Osteocyte (in vitro differentiated cells): ENCODE results near the gene MYO1A. TPM values are rescaled to one million over a fixed set of nuclear protein-coding genes. Genes with fewer than 3 reads are reported as not detected.

Source experiments
- DNase-seq: peaks from one replicate; pipeline ENCODE4 v3.0.0; 2021; ENCODE audit warnings: mixed read lengths; ENCODE audit not compliant: unreplicated experiment; ENCODE audit errors: extremely low spot score
- H3K27ac Mint-ChIP-seq: one replicate; pipeline ENCODE4 v1.8.0; 2021; ENCODE audit warnings: mild to moderate bottlenecking, mixed read lengths; ENCODE audit not compliant: unreplicated experiment
- H3K27me3 Mint-ChIP-seq: one replicate; pipeline ENCODE4 v1.8.0; 2021; ENCODE audit warnings: mixed read lengths; ENCODE audit not compliant: unreplicated experiment
- H3K36me3 Mint-ChIP-seq: one replicate; pipeline ENCODE4 v1.8.0; 2021; ENCODE audit warnings: mixed read lengths; ENCODE audit not compliant: unreplicated experiment
- H3K4me1 Mint-ChIP-seq: one replicate; pipeline ENCODE4 v1.8.0; 2021; ENCODE audit warnings: mixed read lengths; ENCODE audit not compliant: unreplicated experiment
- H3K4me3 Mint-ChIP-seq: one replicate; pipeline ENCODE4 v1.8.0; 2021; ENCODE audit warnings: mild to moderate bottlenecking, moderate library complexity, mixed read lengths; ENCODE audit not compliant: unreplicated experiment
- H3K9me3 Mint-ChIP-seq: one replicate; pipeline ENCODE4 v1.8.0; 2021; ENCODE audit warnings: mixed read lengths; ENCODE audit not compliant: unreplicated experiment
- CTCF ChIP-seq: fragments of 200-600 bp; sonication (generic); IDR thresholded peaks from 2 replicates; pipeline ENCODE4 v1.5.0; 2021; ENCODE audit warnings: antibody characterized with exemption, mild to moderate bottlenecking, moderate library complexity
- total RNA-seq: library from RNA; stranded (reverse); gene quantifications from 2 replicates; pipeline ENCODE4 v1.2.1, GENCODE V29; 2021

Gene MYO1A
- total RNA-seq, 1 donor from 2014 or later = not detected

GRCh38 chr12:56980268-56980667 is 69.7 kb downstream of the MYO1A start:
- no peaks in the 10 kb centered on the region for H3K36me3 Mint-ChIP-seq
- TF ChIP-seq CTCF = no peak
- DNase-seq = no peak
- no peaks in the 10 kb centered on the region for H3K9me3 Mint-ChIP-seq
- H3K4me3 Mint-ChIP-seq = no peak overlapping the region
- peaks cover 16% of the 10 kb centered on the region for H3K27me3 Mint-ChIP-seq
- no peak overlapping the region for H3K27ac Mint-ChIP-seq
- no peaks in the 10 kb centered on the region for H3K4me1 Mint-ChIP-seq

- Mint-ChIP-seq H3K9me3 (no peaks in the 10 kb centered on the region), H3K27me3 (peaks cover 18% of the 10 kb centered on the region), H3K4me3 (no peak overlapping the region), H3K36me3 (no peaks in the 10 kb centered on the region), H3K27ac (no peak overlapping the region), H3K4me1 (no peaks in the 10 kb centered on the region)
- peak; percentile 46 for DNase-seq
- TF ChIP-seq CTCF = no peak
Measured at GRCh38 chr12:56979628-56980027, 70.3 kb downstream of the MYO1A start.

Other genes starting within 250 kb of the MYO1A start
- not detected in 2 replicates for gene SDR9C7, start 115.7 kb downstream of the MYO1A start, total RNA-seq
- 0.16 and 0.27 TPM in 2 replicates for gene RDH16, start 92.5 kb downstream of the MYO1A start, total RNA-seq
- gene ZBTB39, start 43.6 kb downstream of the MYO1A start, total RNA-seq = 6.4 and 7.0 TPM in 2 replicates
- gene TAC3, start 33.6 kb downstream of the MYO1A start, total RNA-seq = not detected in 2 replicates
- 12.1 and 14.5 TPM in 2 replicates for gene NEMP1, start 28.7 kb upstream of the MYO1A start, total RNA-seq
- gene NAB2, start 39.0 kb upstream of the MYO1A start, total RNA-seq = 41.9 and 42.8 TPM in 2 replicates
- gene STAT6, start 61.2 kb upstream of the MYO1A start, total RNA-seq = 154 and 161 TPM in 2 replicates
- gene LRP1, start 78.4 kb upstream of the MYO1A start, total RNA-seq = 591 and 603 TPM in 2 replicates
- gene LRP1-AS, start 97.5 kb upstream of the MYO1A start, total RNA-seq = not detected in 2 replicates
- 62.6 and 63.8 TPM in 2 replicates for gene NXPH4, start 166.7 kb upstream of the MYO1A start, total RNA-seq
- 263 and 290 TPM in 2 replicates for gene SHMT2, start 179.6 kb upstream of the MYO1A start, total RNA-seq
- gene STAC3, start 201.1 kb upstream of the MYO1A start, total RNA-seq = 1.8 and 2.4 TPM in 2 replicates